Kidney glomerular epithelial cell (primary cell): ENCODE data around the gene MOB2.

Source experiments
- DNase-seq: peaks from one replicate; lab custom pipeline; 2025; lab: John Stamatoyannopoulos, UW

MOB2 gene

GRCh38 chr11:1503708-1504104 is 17.1 kb upstream of the MOB2 start:
- no peak for DNase-seq

- DNase-seq: no peak
These were observed 16.6 kb upstream of the MOB2 start for GRCh38 chr11:1502954-1503707.

GRCh38 chr11:1502168-1502953 is 15.8 kb upstream of the MOB2 start:
- no peak for DNase-seq

- DNase-seq: no peak
These were observed 15.0 kb upstream of the MOB2 start for GRCh38 chr11:1501421-1502167.

- no peak for DNase-seq
These were observed 14.2 kb upstream of the MOB2 start for GRCh38 chr11:1500466-1501420.

GRCh38 chr11:1499899-1500298 is 13.3 kb upstream of the MOB2 start:
- no peak for DNase-seq

- DNase-seq: no peak
These were observed 12.8 kb upstream of the MOB2 start for GRCh38 chr11:1499261-1499890.

GRCh38 chr11:1498262-1498661 is 11.7 kb upstream of the MOB2 start:
- DNase-seq: no peak

GRCh38 chr11:1497600-1497999 is 11.0 kb upstream of the MOB2 start:
- no peak for DNase-seq

- DNase-seq: no peak
These were observed 10.1 kb upstream of the MOB2 start for GRCh38 chr11:1496761-1497095.

GRCh38 chr11:1496091-1496760 is 9.6 kb upstream of the MOB2 start:
- no peak for DNase-seq

- DNase-seq: no peak
These were observed 8.1 kb upstream of the MOB2 start for GRCh38 chr11:1494650-1495049.

GRCh38 chr11:1493650-1494244 is 7.2 kb upstream of the MOB2 start:
- DNase-seq: no peak

- no peak for DNase-seq
These were observed 4.8 kb upstream of the MOB2 start for GRCh38 chr11:1491379-1491778.

- no peak for DNase-seq
These were observed 4.1 kb upstream of the MOB2 start for GRCh38 chr11:1490651-1491050.

- no peak for DNase-seq
These were observed 2.1 kb upstream of the MOB2 start for GRCh38 chr11:1488575-1489180.

GRCh38 chr11:1487851-1488574 is 1.4 kb upstream of the MOB2 start:
- DNase-seq: no peak

GRCh38 chr11:1487091-1487850 is 692 bp upstream of the MOB2 start:
- DNase-seq: no peak
